ENCODE measurements around the gene DDAH1. TPM values are rescaled to one million over a fixed set of nuclear protein-coding genes. Genes with fewer than 3 reads are reported as not detected.
"Not testable (repeated sequence)": the region's sequence is repeated elsewhere in the genome, so short reads cannot be mapped to it uniquely, and the experiment has no call there.

The DDAH1 gene
- 12.6 and 12.9 TPM in 2 replicates for polyA plus RNA-seq (2011; rRNA removed)
- 2.9 and 3.5 TPM in 2 replicates for polyA plus RNA-seq (2012; cell fraction: cytosol; rRNA removed)
- 1.3 and 1.8 TPM in 2 replicates for polyA plus RNA-seq (2012; cell fraction: nucleus; rRNA removed)
- polyA plus RNA-seq (2017; fragmentation: RNase III; extraction: RNeasy Plus Mini Kit Qiagen cat#74134 plus additional on column Dnase treatment): 5.7 to 6.6 TPM (median 6.1 TPM) in 3 replicates
- polyA minus RNA-seq (2011; rRNA and poly(A)+ RNA removed): 5.9 and 6.8 TPM in 2 replicates

GRCh38 chr1:85465099-85465785 lies at the start of gene DDAH1:
Gene DDAH1 (minus strand): TSS chr1:85465159. CDS start chr1:85465045, 114 bp downstream.
- H3K4me3 ChIP-seq: peak within 1 kb of the TSS; percentile 70
- peak within 1 kb of the TSS; percentile 89 to 98 for H3K27ac ChIP-seq
- peak within 1 kb of the TSS; percentile 87 for H3K4me2 ChIP-seq
- ChIA-PET CTCF (interaction anchor here (0.6 to 4.6 kb wide), 12 partner anchors 9 to 228 kb away, joined by 3 to 37 read pairs (median 3); no protein-coding TSS in a partner anchor), POLR2A (interaction anchor here (1.0 to 2.5 kb wide), 8 partner anchors 20 to 243 kb away, joined by 3 to 16 read pairs (median 4); partner anchors contain the start of genes CCN1 and ZNHIT6)
- peak; percentile 86 to 92 for ATAC-seq
- H3K9me3 ChIP-seq: no peaks in the 10 kb centered on the region
- WGBS (ENCODE audit: missing lambda C conversion rate): 15% methylated on average over 12 of the region's 56 CpGs
- DNase-seq (ENCODE audit: low read depth in 1 of 2, low spot score in 1 of 2): peak; percentile 46 to 55
- TF ChIP-seq CHD2 (IDR thresholded peaks at IDR 0.05; ENCODE audit: low read length, partially characterized antibody) (peak; percentile 69), REST (IDR thresholded peaks at IDR 0.05) (peak; percentile 83), ATOH8 (CRISPR knock-in tag; IDR thresholded peaks at IDR 0.05; ENCODE audit: low read depth) (no peak), CBX8 (IDR thresholded peaks at IDR 0.05) (no peak), E2F6 (IDR thresholded peaks at IDR 0.05; ENCODE audit: borderline replicate concordance, low read depth) (0 out of 2 replicates have a peak, but pooled peaks have one; percentile 7)
- H3K4me1 ChIP-seq: peaks cover 27% of the 10 kb centered on the region
- no peak for FAIRE-seq

GRCh38 chr1:85513998-85514397 lies 49.0 kb upstream of the DDAH1 start:
- ATAC-seq; POLR2A ChIA-PET; H3K9me3 ChIP-seq; H3K4me2 ChIP-seq; H3K4me1 ChIP-seq; DNase-seq (ENCODE audit: low read depth in 1 of 2, low spot score in 1 of 2); H3K4me3 ChIP-seq; H3K27ac ChIP-seq; CTCF ChIA-PET; FAIRE-seq: not testable (repeated sequence)
- 91% methylated on average over 4 of the region's 4 CpGs for WGBS (ENCODE audit: missing lambda C conversion rate)

GRCh38 chr1:85504417-85504816 lies 39.5 kb upstream of the DDAH1 start:
- no peak overlapping the region for H3K4me2 ChIP-seq
- H3K27ac ChIP-seq: no peak overlapping the region
- DNase-seq (ENCODE audit: low read depth in 1 of 2, low spot score in 1 of 2) (no peak), ATAC-seq (no peak), FAIRE-seq (no peak)
- H3K4me1 ChIP-seq: 0 out of 3 replicates have a peak, but pooled peaks cover 9% of the 10 kb centered on the region
- ChIA-PET CTCF (interaction anchor here (0.5 to 1.5 kb wide), 3 partner anchors 69 to 202 kb away, joined by 3 read pairs; no protein-coding TSS in a partner anchor), POLR2A (no interaction called here)
- WGBS (ENCODE audit: missing lambda C conversion rate): 100% methylated on average over 1 of the region's 1 CpG
- no peak overlapping the region for H3K4me3 ChIP-seq
- TF ChIP-seq BCL3 (IDR thresholded peaks at IDR 0.05) (no peak), SREBF2 (IDR thresholded peaks at IDR 0.05) (no peak), HOXB13 (CRISPR knock-in tag; IDR thresholded peaks at IDR 0.05; ENCODE audit: low read depth) (no peak), JUNB (IDR thresholded peaks at IDR 0.05) (no peak), CEBPB (IDR thresholded peaks at IDR 0.05) (no peak), CBX8 (IDR thresholded peaks at IDR 0.05) (no peak), NR3C1 (IDR thresholded peaks at IDR 0.05) (no peak)
- no peaks in the 10 kb centered on the region; the same call in 2 of the 3 replicates for H3K9me3 ChIP-seq
